Transverse colon (tissue), 4 donors: ENCODE measurements around the gene PSMB11.

Experiments
- CTCF ChIP-seq, 5 experiments: fragments of 200-600 bp in 3 of 5; fragments of 450-650 bp in 2 of 5; sonication (generic) in 3 of 5; IDR thresholded peaks; 1 replicate in 2 of 5; 2 replicates in 3 of 5; pipeline ENCODE4 v1.5.1; 2016 to 2017; ENCODE audit warnings: antibody characterized with exemption in 5 of 5, inconsistent platforms in 3 of 5, mild to moderate bottlenecking in 2 of 5, moderate library complexity in 1 of 5
- POLR2A ChIP-seq: fragments of 450-650 bp; IDR thresholded peaks from one replicate; pipeline ENCODE4 v1.6.1; 2016; ENCODE audit warnings: antibody characterized with exemption, mild to moderate bottlenecking, moderate library complexity
- POLR2AphosphoS5 ChIP-seq, 3 donors: sonication (generic); formaldehyde crosslinking; IDR thresholded peaks; one replicate each; pipeline ENCODE4 v1.6.1; 2016; ENCODE audit warnings: antibody characterized with exemption in 3 of 3

- no peak for TF ChIP-seq CTCF (IDR thresholded peaks at IDR 0.05)
- no peak for TF ChIP-seq POLR2A
- TF ChIP-seq POLR2AphosphoS5 (IDR thresholded peaks at IDR 0.05), result no peak
These were observed 21.6 kb downstream of the PSMB11 start for GRCh38 chr14:23063601-23064000.
